ENCODE results near the gene POP4. TPM values are rescaled to one million over a fixed set of nuclear protein-coding genes. Genes with fewer than 3 reads are reported as not detected.

POP4 gene
- polyA plus RNA-seq, 1 donor from 2014 or later = 101 TPM

- H3K4me2 ChIP-seq (ENCODE audit: low read length) = peak overlapping the region; percentile 81
- H3K27me3 ChIP-seq (ENCODE audit: insufficient read depth, low read depth, low read length) = no peaks in the 10 kb centered on the region
- H3K79me2 ChIP-seq (replicated peaks; ENCODE audit: insufficient read depth, low read length) = peaks cover 17% of the 10 kb centered on the region
- H3K4me3 ChIP-seq (ENCODE audit: low read length) = peak overlapping the region; percentile 79
- no peak for TF ChIP-seq RAD21 (conservative IDR thresholded peaks at IDR 0.05)
- peak; percentile 60 for TF ChIP-seq MXI1 (conservative IDR thresholded peaks at IDR 0.05; ENCODE audit: poor library complexity, severe bottlenecking)
- no peaks in the 10 kb centered on the region for H3F3A ChIP-seq (ENCODE audit: insufficient read depth, low read length, poor library complexity, severe bottlenecking)
- no peaks in the 10 kb centered on the region for H3K9me2 ChIP-seq (ENCODE audit: insufficient read depth, low read length)
- H3K9ac ChIP-seq (ENCODE audit: low read length) = peak overlapping the region; percentile 97
- no peaks in the 10 kb centered on the region for H3K36me3 ChIP-seq (ENCODE audit: insufficient read depth, low read length)
- no peaks in the 10 kb centered on the region for H4K20me1 ChIP-seq (ENCODE audit: insufficient read depth)
- H2AFZ ChIP-seq (ENCODE audit: low read depth, low read length) = peak overlapping the region; percentile 81
- H3K9me3 ChIP-seq (ENCODE audit: low read length) = no peaks in the 10 kb centered on the region
- H3K27ac ChIP-seq (ENCODE audit: low read length) = peak overlapping the region; percentile 97
These were observed 301 bp downstream of the POP4 start for GRCh38 chr19:29606420-29606747.

DNA sequence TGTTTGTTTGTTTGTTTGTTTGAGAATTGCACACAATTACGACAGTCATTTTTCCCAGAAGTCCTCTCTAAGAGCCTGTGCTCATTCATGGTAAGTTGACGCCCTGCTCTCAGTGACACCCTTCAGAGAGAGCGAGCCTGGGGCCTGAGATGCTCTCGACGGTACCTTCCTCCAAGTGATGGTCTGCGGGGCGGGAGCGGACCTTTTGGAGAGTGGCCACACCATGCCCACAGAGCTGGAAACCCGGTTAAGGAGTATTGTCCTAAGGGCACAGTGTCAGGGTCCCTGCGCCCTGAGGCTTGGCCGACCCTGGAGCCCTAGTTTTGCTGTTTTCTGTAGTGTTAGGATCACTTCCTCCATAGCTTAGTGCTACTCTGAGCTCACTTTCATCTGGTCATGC lies 3.6 kb downstream of the POP4 start:
- Histone ChIP-seq H3K27me3 (ENCODE audit: insufficient read depth, low read depth, low read length) (no peaks in the 10 kb centered on the region), H3K9me3 (ENCODE audit: low read length) (no peaks in the 10 kb centered on the region), H3K27ac (ENCODE audit: low read length) (no peak overlapping the region), H3K9ac (ENCODE audit: low read length) (no peak overlapping the region), H3K79me2 (replicated peaks; ENCODE audit: insufficient read depth, low read length) (peaks cover 17% of the 10 kb centered on the region), H3K4me2 (ENCODE audit: low read length) (no peak overlapping the region), H3K36me3 (ENCODE audit: insufficient read depth, low read length) (no peaks in the 10 kb centered on the region), H4K20me1 (ENCODE audit: insufficient read depth) (no peaks in the 10 kb centered on the region), H3K4me3 (ENCODE audit: low read length) (no peak overlapping the region), H3F3A (ENCODE audit: insufficient read depth, low read length, poor library complexity, severe bottlenecking) (no peaks in the 10 kb centered on the region), H2AFZ (ENCODE audit: low read depth, low read length) (no peak overlapping the region), H3K9me2 (ENCODE audit: insufficient read depth, low read length) (no peaks in the 10 kb centered on the region)
- TF ChIP-seq EZH2 (IDR thresholded peaks at IDR 0.05; ENCODE audit: borderline replicate concordance, insufficient read depth, low read length, poor library complexity, severe bottlenecking) (no peak), MXI1 (conservative IDR thresholded peaks at IDR 0.05; ENCODE audit: poor library complexity, severe bottlenecking) (no peak)

- H3K27ac ChIP-seq (ENCODE audit: low read length) = no peak overlapping the region
- no peak overlapping the region for H3K4me2 ChIP-seq (ENCODE audit: low read length)
- H3K9me2 ChIP-seq (ENCODE audit: insufficient read depth, low read length) = no peaks in the 10 kb centered on the region
- H4K20me1 ChIP-seq (ENCODE audit: insufficient read depth) = no peaks in the 10 kb centered on the region
- H3K79me2 ChIP-seq (replicated peaks; ENCODE audit: insufficient read depth, low read length) = peaks cover 11% of the 10 kb centered on the region
- no peak for TF ChIP-seq MXI1 (conservative IDR thresholded peaks at IDR 0.05; ENCODE audit: poor library complexity, severe bottlenecking)
- TF ChIP-seq, protein P1, sequence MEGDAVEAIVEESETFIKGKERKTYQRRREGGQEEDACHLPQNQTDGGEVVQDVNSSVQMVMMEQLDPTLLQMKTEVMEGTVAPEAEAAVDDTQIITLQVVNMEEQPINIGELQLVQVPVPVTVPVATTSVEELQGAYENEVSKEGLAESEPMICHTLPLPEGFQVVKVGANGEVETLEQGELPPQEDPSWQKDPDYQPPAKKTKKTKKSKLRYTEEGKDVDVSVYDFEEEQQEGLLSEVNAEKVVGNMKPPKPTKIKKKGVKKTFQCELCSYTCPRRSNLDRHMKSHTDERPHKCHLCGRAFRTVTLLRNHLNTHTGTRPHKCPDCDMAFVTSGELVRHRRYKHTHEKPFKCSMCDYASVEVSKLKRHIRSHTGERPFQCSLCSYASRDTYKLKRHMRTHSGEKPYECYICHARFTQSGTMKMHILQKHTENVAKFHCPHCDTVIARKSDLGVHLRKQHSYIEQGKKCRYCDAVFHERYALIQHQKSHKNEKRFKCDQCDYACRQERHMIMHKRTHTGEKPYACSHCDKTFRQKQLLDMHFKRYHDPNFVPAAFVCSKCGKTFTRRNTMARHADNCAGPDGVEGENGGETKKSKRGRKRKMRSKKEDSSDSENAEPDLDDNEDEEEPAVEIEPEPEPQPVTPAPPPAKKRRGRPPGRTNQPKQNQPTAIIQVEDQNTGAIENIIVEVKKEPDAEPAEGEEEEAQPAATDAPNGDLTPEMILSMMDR (IDR thresholded peaks at IDR 0.05; ENCODE audit: poor library complexity, severe bottlenecking) = no peak
- TF ChIP-seq, protein P2, sequence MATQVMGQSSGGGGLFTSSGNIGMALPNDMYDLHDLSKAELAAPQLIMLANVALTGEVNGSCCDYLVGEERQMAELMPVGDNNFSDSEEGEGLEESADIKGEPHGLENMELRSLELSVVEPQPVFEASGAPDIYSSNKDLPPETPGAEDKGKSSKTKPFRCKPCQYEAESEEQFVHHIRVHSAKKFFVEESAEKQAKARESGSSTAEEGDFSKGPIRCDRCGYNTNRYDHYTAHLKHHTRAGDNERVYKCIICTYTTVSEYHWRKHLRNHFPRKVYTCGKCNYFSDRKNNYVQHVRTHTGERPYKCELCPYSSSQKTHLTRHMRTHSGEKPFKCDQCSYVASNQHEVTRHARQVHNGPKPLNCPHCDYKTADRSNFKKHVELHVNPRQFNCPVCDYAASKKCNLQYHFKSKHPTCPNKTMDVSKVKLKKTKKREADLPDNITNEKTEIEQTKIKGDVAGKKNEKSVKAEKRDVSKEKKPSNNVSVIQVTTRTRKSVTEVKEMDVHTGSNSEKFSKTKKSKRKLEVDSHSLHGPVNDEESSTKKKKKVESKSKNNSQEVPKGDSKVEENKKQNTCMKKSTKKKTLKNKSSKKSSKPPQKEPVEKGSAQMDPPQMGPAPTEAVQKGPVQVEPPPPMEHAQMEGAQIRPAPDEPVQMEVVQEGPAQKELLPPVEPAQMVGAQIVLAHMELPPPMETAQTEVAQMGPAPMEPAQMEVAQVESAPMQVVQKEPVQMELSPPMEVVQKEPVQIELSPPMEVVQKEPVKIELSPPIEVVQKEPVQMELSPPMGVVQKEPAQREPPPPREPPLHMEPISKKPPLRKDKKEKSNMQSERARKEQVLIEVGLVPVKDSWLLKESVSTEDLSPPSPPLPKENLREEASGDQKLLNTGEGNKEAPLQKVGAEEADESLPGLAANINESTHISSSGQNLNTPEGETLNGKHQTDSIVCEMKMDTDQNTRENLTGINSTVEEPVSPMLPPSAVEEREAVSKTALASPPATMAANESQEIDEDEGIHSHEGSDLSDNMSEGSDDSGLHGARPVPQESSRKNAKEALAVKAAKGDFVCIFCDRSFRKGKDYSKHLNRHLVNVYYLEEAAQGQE (IDR thresholded peaks at IDR 0.05; ENCODE audit: borderline replicate concordance) = no peak
- H3K9me3 ChIP-seq (ENCODE audit: low read length) = no peaks in the 10 kb centered on the region
- no peak overlapping the region for H3K4me3 ChIP-seq (ENCODE audit: low read length)
- H3K27me3 ChIP-seq (ENCODE audit: insufficient read depth, low read depth, low read length) = no peaks in the 10 kb centered on the region
- no peak overlapping the region for H2AFZ ChIP-seq (ENCODE audit: low read depth, low read length)
- H3K36me3 ChIP-seq (ENCODE audit: insufficient read depth, low read length) = no peaks in the 10 kb centered on the region
- no peak overlapping the region for H3K9ac ChIP-seq (ENCODE audit: low read length)
- no peaks in the 10 kb centered on the region for H3F3A ChIP-seq (ENCODE audit: insufficient read depth, low read length, poor library complexity, severe bottlenecking)
These were observed 4.1 kb downstream of the POP4 start for GRCh38 chr19:29610213-29610573.
